Activated CD4-positive, CD25-positive, alpha-beta regulatory T cell treated with anti-CD3 and anti-CD28 coated beads, Interleukin-2, amount 50 U/mL, for 16 hours (primary cell): Measurements from ENCODE around the gene ALDH18A1.
A peak's percentile ranks its signal among the peaks of the same experiment; 100 is the strongest.
"Not testable (repeated sequence)": the region's sequence is repeated elsewhere in the genome, so short reads cannot be mapped to it uniquely, and the experiment has no call there.

ENCODE experiments used
- DNase-seq: peaks from one replicate; pipeline ENCODE4 v3.0.0-alpha.2; 2020; ENCODE audit warnings: low read depth, low spot score

The ALDH18A1 gene

GRCh38 chr10:95656291-95657164 is at the start of gene ALDH18A1:
Gene ALDH18A1, minus strand, starts transcription at chr10:95656711. Its CDS starts 3,334 bp downstream, at chr10:95653377.
- DNase-seq = peak; percentile 66

DNA sequence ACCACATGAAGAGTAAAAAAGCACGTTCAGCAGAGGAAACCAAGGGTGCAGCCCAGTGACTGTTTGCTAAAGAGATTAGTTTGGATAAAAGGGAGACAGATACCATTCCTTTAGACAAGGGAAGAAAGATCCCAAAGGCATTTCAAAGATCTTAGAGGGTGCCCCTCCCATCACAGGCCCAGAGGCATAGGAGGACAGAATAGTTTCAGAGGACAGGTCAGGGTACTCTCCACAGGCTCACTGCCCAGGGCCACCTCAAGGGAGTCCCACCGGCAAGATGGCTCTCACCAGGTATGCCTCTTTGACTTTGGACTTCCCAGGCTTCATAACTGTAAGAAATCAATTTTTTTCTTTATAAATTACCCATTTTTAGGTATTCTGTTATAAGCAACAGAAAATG is 41.9 kb upstream of the ALDH18A1 start:
- no peak for DNase-seq

GRCh38 chr10:95697429-95697828 is 40.9 kb upstream of the ALDH18A1 start:
- no peak for DNase-seq

DNA sequence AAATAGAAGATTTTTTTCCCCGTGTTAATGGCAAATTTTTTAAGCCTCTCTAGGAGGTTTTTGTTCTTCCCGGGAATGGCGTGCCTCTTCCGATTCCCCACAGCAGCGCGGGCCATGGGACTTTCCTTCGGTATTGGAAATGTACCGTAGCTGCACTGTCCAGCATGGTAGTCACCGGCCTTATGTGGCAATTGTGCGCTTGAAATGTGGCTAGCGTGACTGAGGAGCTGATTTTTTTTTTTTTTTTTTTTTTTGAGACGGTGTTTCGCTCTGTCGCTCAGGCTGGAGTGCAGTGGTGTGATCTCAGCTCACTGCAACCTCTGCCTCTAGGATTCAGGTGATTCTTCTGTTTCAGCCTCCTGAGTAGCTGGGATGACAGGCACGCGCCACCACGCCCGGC is 38.2 kb upstream of the ALDH18A1 start:
- DNase-seq = no peak

GRCh38 chr10:95693668-95694534 is 37.4 kb upstream of the ALDH18A1 start, which contains the start of gene TCTN3:
Gene TCTN3, minus strand, starts transcription at chr10:95693927. Its CDS starts 28 bp downstream, at chr10:95693899.
- DNase-seq = peak; percentile 95

DNA sequence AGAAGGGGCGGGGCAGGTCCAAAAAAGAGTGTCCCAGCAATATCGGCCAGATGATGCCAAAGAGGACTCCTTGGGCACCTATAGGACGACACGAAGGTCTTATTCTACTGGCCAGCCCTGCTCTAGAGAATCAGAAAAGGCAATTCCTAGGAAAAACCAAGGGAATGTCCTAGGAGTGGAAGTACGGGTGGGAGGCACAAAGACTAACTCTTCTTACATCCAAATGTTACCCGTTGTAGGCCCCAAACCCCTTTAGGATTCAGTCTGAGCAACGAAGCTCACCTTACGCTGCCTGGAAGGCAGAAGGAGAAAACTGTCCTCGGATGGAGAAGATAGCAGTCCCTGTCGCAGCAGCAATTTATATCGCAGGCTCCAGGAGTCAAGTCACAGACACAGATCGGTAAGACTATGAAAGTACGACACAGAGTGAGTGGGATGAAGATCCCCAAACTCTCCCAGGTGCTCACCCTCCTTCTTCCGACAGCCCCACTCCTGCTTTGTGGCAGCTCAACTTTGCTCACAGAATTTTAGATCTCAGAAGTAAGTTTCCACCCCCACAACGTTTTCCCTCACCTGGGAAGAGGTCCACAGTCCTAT is 36.7 kb upstream of the ALDH18A1 start:
- DNase-seq = no peak

DNA sequence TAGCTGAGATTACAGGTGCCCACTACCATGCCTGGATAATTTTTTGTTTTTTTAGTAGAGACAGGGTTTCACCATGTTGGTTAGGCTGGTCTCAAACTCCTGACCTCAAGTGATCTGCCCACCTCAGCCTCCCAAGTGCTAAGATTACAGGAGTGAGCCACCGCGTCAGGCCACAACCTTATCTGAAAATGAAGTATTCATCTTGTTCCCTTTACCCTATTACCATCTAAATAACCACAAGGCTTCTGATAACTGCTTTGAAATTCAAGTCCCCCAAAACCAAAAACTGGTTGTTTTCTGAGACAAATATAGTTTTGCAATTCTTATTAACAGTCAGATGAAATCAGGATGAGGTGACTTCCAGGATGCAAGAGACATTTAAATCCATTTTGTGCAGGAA is 34.8 kb upstream of the ALDH18A1 start:
- no peak for DNase-seq

DNA sequence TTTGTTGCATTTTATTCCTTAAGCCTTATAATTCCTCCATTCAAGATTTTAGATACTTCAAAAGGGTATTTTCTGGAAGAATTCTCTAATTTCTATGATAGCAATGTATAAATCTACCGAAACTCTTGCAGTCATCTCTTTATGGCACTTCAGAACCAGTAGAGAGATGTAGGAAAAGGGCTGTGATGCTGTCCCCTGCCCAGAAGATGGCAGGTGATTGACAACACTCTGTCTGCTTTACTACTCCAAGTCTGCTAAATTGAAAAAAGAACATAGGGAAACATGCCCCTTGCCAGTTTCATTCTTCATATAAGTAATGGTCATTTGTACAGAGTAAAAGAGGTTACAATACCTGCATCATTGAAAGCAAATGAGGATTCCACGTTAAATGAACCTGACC is 32.1 kb upstream of the ALDH18A1 start:
- DNase-seq = no peak

- DNase-seq = no peak
Measured at GRCh38 chr10:95683966-95684365, 27.5 kb upstream of the ALDH18A1 start.

DNA sequence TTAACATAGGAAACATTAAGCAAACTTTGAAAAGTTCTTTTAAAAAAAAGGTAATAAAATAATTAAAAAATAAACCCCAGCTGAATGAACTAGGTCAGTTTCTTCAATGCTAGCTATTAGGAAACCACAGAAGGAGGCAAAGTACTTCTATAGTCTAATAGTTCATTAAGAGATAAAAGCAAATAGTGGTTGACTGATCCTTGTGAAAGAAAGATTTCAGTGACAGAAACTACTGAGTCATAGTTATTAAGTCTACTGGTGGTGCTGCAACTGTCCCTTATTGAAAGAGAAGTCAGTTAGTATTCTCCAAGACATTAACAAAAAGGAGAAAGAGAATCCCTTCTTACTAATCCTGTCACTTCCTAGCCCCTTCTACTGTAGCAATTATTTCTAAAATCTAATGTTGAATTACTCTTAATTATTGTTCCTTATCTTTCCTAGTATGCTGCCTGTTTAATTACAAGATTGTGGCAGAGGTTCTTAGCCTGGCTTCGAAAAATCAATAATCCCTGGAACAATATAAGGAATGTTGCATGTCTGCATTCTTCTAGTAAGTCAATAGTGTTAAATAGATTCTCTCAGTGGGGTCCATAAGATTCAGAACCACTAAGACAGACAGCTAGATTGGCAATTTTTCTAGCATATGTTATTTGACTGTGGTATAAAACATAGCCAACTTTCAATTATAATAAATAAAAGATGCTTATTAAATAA is 19.0 kb upstream of the ALDH18A1 start:
- no peak for DNase-seq

- DNase-seq = no peak
Measured at GRCh38 chr10:95674643-95675042, 18.1 kb upstream of the ALDH18A1 start.

GRCh38 chr10:95672641-95673040 is 16.1 kb upstream of the ALDH18A1 start:
- not testable (repeated sequence) for DNase-seq

DNA sequence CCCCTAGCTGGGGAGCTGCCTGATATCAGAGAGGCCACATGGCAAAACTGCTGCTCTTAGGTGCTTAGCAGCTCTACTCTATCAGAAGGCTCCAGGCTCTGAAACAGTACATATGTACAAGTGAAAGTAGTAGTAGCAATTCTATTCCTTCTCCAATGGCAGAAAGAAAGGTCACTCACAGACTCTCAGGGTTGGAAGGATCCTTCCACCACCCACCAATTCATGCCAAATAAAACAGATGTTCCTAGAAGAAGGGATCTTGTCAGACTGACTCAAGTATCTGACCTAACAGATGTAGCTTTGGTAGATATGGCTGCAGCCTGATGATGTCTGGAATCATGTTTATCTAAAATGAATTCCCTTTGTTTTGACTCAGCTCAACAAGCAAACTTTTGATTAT is 8.0 kb upstream of the ALDH18A1 start:
- no peak for DNase-seq

DNA sequence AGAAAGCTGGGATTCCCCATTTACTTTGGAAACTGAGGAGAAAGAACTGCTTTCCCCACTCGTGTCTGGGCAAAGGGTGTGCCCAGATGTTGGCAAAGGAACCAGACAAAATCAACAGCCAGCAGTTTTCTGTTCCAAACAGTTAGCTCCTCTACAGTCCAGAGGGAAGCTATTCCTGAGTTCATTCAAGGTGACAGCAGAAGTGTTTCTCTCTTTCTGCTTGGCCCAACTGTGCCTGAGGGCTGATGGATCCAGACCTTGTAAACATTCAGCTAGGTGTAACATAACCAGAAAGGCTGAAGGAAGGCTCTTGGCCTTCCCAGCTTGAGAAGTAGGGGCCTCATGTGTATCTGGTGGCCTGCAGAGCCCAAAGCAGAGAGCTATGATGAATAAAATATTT is 7.0 kb upstream of the ALDH18A1 start:
- no peak for DNase-seq

DNA sequence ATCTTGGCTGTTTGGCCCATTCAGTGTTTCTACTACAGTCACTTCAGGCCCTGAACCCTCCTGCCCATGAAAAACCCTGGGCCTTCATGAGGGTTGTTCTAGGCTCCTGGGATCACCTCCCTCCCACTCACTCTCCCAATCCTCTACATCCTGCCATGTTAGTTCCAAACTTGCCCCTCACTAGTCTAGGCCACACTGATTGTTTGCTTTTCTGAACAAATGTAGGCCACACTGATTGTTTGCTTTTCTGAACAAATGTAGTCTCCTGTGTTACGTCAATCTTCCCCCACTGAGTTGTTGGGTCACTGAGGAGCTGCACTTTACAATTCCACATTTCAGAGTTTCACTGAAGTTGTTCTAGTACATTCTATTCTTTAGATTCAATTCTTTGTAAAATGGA is 5.3 kb upstream of the ALDH18A1 start:
- no peak for DNase-seq

DNA sequence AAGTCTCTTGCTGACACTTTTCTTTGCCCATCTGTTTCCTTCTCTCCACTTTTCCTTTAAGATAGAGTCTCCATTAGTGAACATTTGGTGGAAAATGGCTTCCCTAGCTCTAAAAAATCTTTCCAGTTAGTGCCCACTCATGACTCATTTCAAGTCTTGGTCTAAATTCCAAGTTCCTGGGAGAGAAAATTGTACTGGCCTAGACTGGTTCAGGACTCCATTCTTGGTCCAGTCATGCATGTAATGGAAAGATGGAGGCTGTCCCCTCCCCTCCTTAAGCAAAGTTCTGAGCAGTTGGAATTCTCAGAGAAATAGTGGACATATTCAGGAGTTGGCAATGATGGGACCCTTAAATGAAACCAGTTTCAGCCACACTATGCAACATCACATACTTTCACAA is 3.8 kb upstream of the ALDH18A1 start:
- DNase-seq = no peak

GRCh38 chr10:95657250-95657649 is 739 bp upstream of the ALDH18A1 start:
- DNase-seq = no peak

DNA sequence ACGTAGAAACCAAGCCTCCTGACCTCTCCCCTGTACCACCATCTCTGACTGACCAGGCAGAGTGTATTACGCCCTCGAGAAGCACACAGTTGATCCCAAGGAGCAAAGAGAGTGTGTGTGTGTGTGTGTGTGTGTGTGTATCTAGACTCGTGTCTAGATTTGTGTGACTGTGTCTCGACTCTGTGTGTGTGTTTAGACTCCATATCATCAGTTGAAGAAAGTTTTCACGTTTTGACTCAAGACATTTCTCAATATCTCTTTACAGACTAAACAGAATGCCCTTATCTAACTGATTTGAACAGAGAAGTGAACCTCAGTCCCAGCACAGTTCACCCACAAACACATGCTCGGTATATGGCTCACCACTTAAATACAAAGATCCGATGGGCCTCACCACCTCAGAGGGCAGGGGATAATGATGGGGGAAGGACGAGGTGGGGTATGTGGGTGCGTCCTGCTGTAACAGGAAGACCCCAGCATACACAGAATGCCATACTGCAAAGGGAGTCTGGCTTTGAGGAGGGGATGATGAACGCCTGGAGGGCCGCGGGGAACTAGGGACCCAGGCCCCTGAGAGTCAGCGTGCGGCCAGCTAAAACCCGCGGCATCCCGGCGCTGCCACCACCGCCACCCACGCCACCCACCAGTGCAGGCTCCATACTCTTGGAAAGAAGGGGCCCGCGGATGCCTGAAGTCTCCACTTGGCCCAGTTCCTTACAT is 780 bp downstream of the ALDH18A1 start:
- DNase-seq = no peak

- DNase-seq = no peak
Measured at GRCh38 chr10:95653895-95654294, 2.6 kb downstream of the ALDH18A1 start.

- no peak for DNase-seq
Measured at GRCh38 chr10:95651346-95652060, 5.0 kb downstream of the ALDH18A1 start.
